HepG2 (cell line): ENCODE measurements around the gene CRISPLD2. TPM values are rescaled to one million over a fixed set of nuclear protein-coding genes. Genes with fewer than 3 reads are reported as not detected.

Source experiments
- EHMT2 ChIP-seq: fragments of 200-600 bp; sonication (generic); IDR thresholded peaks from 2 replicates; pipeline ENCODE4 v1.7.0; 2017; ENCODE audit warnings: antibody characterized with exemption, low read depth, low read length, borderline replicate concordance
- MAFK ChIP-seq, 2 experiments: IDR thresholded peaks in 1 of 2; conservative IDR thresholded peaks in 1 of 2; 2 replicates each; pipeline ENCODE4 v1.6.1; 2011; ENCODE audit warnings: improper control_type of control experiment in 2 of 2, low read length in 2 of 2
- MED13 ChIP-seq: sonication (generic); formaldehyde crosslinking; IDR thresholded peaks from 2 replicates; pipeline ENCODE4 v1.5.0; 2020; ENCODE audit warnings: missing genetic modification reagents
- RARA ChIP-seq: IDR thresholded peaks from 2 replicates; pipeline ENCODE4 v1.6.1; 2016; ENCODE audit warnings: missing genetic modification reagents, missing compliant biosample characterization
- THRA ChIP-seq: sonication (generic); formaldehyde crosslinking; IDR thresholded peaks from 2 replicates; pipeline ENCODE4 v1.4.0; 2020; ENCODE audit warnings: missing genetic modification reagents, borderline replicate concordance
- ZBTB14 ChIP-seq: sonication (generic); formaldehyde crosslinking; IDR thresholded peaks from 2 replicates; pipeline ENCODE4 v1.4.0; 2020; ENCODE audit warnings: missing genetic modification reagents
- ZBTB46 ChIP-seq: sonication (generic); formaldehyde crosslinking; IDR thresholded peaks from 2 replicates; pipeline ENCODE4 v1.4.0; 2020; ENCODE audit warnings: mild to moderate bottlenecking, missing genetic modification reagents, borderline replicate concordance
- polyA plus RNA-seq, 8 experiments: library from polyadenylated mRNA; depleted of rRNA in 3 of 8; stranded (reverse) in 7 of 8; unstranded in 1 of 8; fragments of >200 nt; fragmentation: Illumina TruSeq in 4 of 8; extraction: Trizol in 4 of 8; gene quantifications; 2 replicates each; pipeline versions ENCODE4 v1.2.1 to v1.2.3, GENCODE V29; 2011 to 2016; ENCODE audit warnings: low read depth in 4 of 8, missing spikeins in 1 of 8, mixed read lengths in 1 of 8; ENCODE audit not compliant: insufficient read depth in 1 of 8
- total RNA-seq, 5 experiments: library from RNA; depleted of rRNA; stranded (reverse); fragments of >200 nt; fragmentation: Illumina TruSeq; extraction: Trizol; gene quantifications; 2 replicates each; pipeline ENCODE4 v1.2.3, GENCODE V29; 2016; ENCODE audit warnings: low read depth in 1 of 5
- TF ChIP-seq, protein P1 (sequence below): sonication (generic); formaldehyde crosslinking; IDR thresholded peaks from 2 replicates; pipeline ENCODE4 v1.8.0; 2022; ENCODE audit warnings: mild to moderate bottlenecking, missing genetic modification reagents; ENCODE audit not compliant: insufficient replicate concordance

CRISPLD2 gene
- total and polyA plus RNA-seq, 2 of the 13 experiments (the other 11 are each of a cell fraction or from before 2014, with no cell fraction given): 0.04 to 0.31 TPM

DNA sequence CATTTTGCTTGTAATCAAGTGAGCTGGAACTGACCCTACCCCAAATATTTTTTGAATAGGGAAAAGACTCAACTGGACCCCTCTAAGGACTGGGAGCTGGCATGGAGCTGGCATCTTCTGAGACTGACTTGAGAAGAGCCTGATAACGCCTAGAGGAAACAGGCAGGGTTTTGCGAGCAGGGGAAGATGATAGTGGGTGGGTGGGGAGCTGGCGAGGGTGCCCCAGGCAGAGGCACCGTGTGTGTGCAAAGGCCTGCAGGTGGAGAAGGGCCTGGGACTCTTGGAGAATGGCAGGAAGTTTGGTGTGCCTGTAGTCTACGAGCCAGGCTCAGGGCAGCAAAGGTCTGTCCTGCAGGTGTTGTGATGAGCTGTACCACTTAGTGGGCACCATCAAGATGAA lies 4.1 kb downstream of the CRISPLD2 start (continued):
- TF ChIP-seq MED13 (CRISPR knock-in tag): no peak
- TF ChIP-seq EHMT2: no peak
- TF ChIP-seq, protein P1, sequence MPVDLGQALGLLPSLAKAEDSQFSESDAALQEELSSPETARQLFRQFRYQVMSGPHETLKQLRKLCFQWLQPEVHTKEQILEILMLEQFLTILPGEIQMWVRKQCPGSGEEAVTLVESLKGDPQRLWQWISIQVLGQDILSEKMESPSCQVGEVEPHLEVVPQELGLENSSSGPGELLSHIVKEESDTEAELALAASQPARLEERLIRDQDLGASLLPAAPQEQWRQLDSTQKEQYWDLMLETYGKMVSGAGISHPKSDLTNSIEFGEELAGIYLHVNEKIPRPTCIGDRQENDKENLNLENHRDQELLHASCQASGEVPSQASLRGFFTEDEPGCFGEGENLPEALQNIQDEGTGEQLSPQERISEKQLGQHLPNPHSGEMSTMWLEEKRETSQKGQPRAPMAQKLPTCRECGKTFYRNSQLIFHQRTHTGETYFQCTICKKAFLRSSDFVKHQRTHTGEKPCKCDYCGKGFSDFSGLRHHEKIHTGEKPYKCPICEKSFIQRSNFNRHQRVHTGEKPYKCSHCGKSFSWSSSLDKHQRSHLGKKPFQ: no peak
- TF ChIP-seq THRA (CRISPR knock-in tag): no peak
- no peak for TF ChIP-seq RARA (CRISPR knock-in tag)
- TF ChIP-seq MAFK (conservative IDR thresholded peaks at IDR 0.05 in 1 of 2, IDR thresholded peaks at IDR 0.05 in 1 of 2; ENCODE audit: low read length in 2 of 2): no peak
- TF ChIP-seq ZBTB46: no peak
- TF ChIP-seq ZBTB14 (CRISPR knock-in tag): no peak
